ENCODE measurements around the gene TTLL11.

- TF ChIP-seq CTCF (conservative IDR thresholded peaks at IDR 0.05; ENCODE audit: low read length) (no peak), EZH2phosphoT487 (IDR thresholded peaks at IDR 0.05; ENCODE audit: borderline replicate concordance) (no peak)
Observed at GRCh38 chr9:121814594-121814993, 278.5 kb downstream of the TTLL11 start.

Data from Loucy (cell line).